ENCODE results near the gene DCAF6.

The DCAF6 gene

DNA sequence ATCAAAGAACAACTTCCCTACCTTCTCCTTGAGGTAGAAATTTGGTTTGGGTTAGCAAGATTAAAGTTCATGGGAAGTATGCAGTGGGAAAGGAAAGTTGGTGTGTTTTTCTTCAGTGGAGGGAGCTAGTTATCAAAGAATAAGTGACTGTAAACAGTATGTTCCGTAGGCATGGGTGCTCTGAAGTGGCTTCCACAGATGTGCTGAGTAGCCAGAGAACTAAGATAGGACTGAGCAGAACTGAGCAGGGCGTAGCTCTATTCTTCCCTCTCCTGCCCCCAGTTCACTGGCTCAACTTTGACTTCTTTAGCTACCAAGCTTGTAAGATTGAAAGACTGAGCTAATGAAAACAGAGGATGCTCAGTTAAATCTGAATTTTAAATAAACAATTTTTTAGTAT is 26.0 kb upstream of the DCAF6 start:
- TF ChIP-seq TAF1 (IDR thresholded peaks at IDR 0.05; ENCODE audit: borderline replicate concordance, insufficient read depth, low read length) (no peak), POLR2AphosphoS5 (IDR thresholded peaks at IDR 0.05; ENCODE audit: low read depth, low read length) (no peak), SIN3A (IDR thresholded peaks at IDR 0.05; ENCODE audit: borderline replicate concordance, insufficient read depth, low read length) (no peak)
- TF ChIP-seq, protein P1, sequence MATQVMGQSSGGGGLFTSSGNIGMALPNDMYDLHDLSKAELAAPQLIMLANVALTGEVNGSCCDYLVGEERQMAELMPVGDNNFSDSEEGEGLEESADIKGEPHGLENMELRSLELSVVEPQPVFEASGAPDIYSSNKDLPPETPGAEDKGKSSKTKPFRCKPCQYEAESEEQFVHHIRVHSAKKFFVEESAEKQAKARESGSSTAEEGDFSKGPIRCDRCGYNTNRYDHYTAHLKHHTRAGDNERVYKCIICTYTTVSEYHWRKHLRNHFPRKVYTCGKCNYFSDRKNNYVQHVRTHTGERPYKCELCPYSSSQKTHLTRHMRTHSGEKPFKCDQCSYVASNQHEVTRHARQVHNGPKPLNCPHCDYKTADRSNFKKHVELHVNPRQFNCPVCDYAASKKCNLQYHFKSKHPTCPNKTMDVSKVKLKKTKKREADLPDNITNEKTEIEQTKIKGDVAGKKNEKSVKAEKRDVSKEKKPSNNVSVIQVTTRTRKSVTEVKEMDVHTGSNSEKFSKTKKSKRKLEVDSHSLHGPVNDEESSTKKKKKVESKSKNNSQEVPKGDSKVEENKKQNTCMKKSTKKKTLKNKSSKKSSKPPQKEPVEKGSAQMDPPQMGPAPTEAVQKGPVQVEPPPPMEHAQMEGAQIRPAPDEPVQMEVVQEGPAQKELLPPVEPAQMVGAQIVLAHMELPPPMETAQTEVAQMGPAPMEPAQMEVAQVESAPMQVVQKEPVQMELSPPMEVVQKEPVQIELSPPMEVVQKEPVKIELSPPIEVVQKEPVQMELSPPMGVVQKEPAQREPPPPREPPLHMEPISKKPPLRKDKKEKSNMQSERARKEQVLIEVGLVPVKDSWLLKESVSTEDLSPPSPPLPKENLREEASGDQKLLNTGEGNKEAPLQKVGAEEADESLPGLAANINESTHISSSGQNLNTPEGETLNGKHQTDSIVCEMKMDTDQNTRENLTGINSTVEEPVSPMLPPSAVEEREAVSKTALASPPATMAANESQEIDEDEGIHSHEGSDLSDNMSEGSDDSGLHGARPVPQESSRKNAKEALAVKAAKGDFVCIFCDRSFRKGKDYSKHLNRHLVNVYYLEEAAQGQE (IDR thresholded peaks at IDR 0.05; ENCODE audit: insufficient read depth in 1 of 2, low read depth in 2 of 2, low read length in 2 of 2): no peak

DNA sequence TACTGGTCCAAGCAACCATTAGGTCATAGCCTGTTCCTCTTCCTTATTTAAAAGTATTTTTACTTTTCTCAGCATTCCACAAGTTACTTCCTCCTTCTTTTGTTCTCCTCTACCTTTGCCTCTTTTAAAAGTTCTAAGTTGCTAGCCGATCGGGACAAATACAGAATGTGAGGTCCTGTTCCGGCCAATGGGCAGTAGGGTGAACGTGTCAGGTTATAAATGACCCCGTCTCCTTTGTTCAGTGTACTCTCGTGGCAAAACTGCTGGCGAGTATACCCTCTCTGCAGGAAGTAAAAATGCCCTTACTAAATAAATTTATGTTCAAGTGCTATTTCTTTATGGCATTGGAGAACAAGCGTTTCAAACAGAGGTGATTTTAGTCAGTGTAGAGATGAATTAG is 25.1 kb upstream of the DCAF6 start:
- TF ChIP-seq SIN3A (IDR thresholded peaks at IDR 0.05; ENCODE audit: borderline replicate concordance, insufficient read depth, low read length) (no peak), TAF1 (IDR thresholded peaks at IDR 0.05; ENCODE audit: borderline replicate concordance, insufficient read depth, low read length) (no peak), POLR2AphosphoS5 (IDR thresholded peaks at IDR 0.05; ENCODE audit: low read depth, low read length) (no peak), FOXP2 (optimal IDR thresholded peaks at IDR 0.05; ENCODE audit: borderline replicate concordance, extremely low read depth, extremely low read length, insufficient read depth) (no peak)
- TF ChIP-seq, protein P1 (IDR thresholded peaks at IDR 0.05; ENCODE audit: insufficient read depth in 1 of 2, low read depth in 2 of 2, low read length in 2 of 2): no peak

DNA sequence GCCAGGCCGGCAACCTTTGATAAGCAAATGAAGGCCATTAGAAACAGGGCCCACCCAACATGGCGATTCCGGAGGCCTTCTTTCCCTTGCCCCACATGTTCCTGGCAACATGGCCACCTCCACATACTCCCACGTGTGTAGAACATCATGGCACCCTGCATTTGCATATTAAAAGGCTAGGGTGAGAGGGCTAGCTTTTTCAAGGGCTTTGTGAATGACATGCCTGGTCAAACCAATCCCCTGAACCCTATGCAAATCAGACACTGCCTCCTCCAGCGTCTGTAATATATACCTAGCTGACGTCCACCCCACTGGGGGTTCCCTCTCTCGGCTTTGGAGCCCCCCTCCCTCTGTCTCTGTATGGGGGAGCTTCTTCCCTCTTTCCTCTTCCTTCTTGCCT is 24.2 kb upstream of the DCAF6 start:
- TF ChIP-seq TAF1 (IDR thresholded peaks at IDR 0.05; ENCODE audit: borderline replicate concordance, insufficient read depth, low read length) (no peak), FOXP2 (optimal IDR thresholded peaks at IDR 0.05; ENCODE audit: borderline replicate concordance, extremely low read depth, extremely low read length, insufficient read depth) (no peak), SIN3A (IDR thresholded peaks at IDR 0.05; ENCODE audit: borderline replicate concordance, insufficient read depth, low read length) (no peak), POLR2AphosphoS5 (IDR thresholded peaks at IDR 0.05; ENCODE audit: low read depth, low read length) (no peak)
- TF ChIP-seq, protein P1 (IDR thresholded peaks at IDR 0.05; ENCODE audit: insufficient read depth in 1 of 2, low read depth in 2 of 2, low read length in 2 of 2): no peak

DNA sequence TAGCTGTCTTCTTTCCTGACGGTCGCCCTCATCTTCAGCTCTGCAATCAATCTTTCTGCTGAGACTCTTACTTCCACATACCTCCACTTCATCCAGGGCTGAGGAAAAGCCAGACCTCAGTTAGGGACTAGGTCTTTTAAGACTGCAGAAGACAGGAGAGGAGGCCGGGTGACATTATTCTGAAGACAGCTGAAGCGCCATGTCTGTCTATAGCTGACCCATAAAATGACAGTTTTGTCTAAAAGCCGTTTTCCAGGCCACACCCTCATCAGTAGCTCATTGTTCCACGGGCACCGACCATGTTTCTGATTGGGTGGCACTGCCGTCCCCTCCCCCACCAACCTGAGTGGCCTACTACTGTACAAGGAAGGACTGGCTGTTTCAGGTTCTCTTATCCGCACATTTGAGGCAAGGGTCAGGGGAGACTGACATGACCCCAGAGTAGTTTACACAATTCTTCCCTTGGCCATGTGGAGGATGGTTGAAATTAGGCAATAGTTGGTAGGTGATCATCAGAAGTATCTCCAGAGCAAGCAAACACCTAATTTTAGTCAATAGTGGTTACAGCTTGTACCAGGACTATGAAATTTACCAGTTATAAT is 22.5 kb upstream of the DCAF6 start, which contains the start of gene ADCY10:
Gene ADCY10 (minus strand): TSS at position 240 of the 602 bp plus-strand sequence. CDS start 8,994 bp downstream, outside the sequence.
- no peak for TF ChIP-seq FOXP2 (optimal IDR thresholded peaks at IDR 0.05; ENCODE audit: borderline replicate concordance, extremely low read depth, extremely low read length, insufficient read depth)
- no peak for TF ChIP-seq POLR2AphosphoS5 (IDR thresholded peaks at IDR 0.05; ENCODE audit: low read depth, low read length)
- TF ChIP-seq SIN3A (IDR thresholded peaks at IDR 0.05; ENCODE audit: borderline replicate concordance, insufficient read depth, low read length): no peak
- TF ChIP-seq TAF1 (IDR thresholded peaks at IDR 0.05; ENCODE audit: borderline replicate concordance, insufficient read depth, low read length): no peak
- TF ChIP-seq, protein P1 (IDR thresholded peaks at IDR 0.05; ENCODE audit: insufficient read depth in 1 of 2, low read depth in 2 of 2, low read length in 2 of 2): no peak

Measured in PFSK-1 (cell line).